ENCODE measurements around the gene CDH22. TPM values are rescaled to one million over a fixed set of nuclear protein-coding genes. Genes with fewer than 3 reads are reported as not detected.

Gene CDH22
- total RNA-seq, 1 donor from 2014 or later: 1.3 TPM

DNA sequence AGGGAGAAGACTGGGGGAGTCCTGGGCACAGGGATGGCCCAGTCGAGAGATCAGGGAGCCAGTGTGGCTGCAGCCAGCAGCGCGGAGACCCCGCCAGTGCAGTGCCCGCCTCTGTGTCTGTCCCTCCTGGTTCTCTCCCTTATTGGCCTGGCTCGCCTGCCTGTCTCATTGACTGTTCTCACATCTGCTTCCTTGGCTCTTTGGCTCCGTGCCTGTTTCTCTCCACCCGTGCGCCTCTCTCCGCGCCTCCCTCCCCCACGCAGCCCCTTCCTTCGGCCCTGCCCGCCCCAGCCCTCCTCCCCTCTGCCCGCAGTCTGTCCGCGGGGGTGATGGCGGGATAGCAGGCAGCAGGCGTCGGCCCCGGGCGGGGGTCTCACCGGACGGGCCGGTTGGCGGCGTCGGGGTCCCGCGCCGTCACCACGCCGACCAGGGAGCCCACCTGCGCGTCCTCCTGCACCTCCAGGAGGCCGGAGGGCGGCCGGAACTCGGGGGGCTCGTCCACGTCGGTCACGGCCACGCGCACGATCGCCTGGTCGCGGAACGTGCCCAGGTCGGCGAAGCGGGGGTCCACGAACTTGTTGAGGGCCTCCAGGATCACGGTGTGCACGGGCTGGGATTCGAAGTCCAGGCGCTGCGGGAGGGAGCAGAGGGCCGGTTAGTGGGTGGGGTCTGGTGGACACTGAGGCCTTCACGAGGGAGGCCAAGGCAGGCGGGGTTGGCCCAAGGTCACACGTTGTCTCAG is 98.2 kb downstream of the CDH22 start:
- H3K4me1 Mint-ChIP-seq (ENCODE audit: unreplicated experiment): peaks cover 7% of the 10 kb centered on the region
- no peaks in the 10 kb centered on the region for H3K9me3 Mint-ChIP-seq
- H3K27me3 Mint-ChIP-seq: peaks cover 52% of the 10 kb centered on the region
- no peak overlapping the region for H3K27ac Mint-ChIP-seq
- no peak for DNase-seq (ENCODE audit: extremely low spot score, unreplicated experiment)
- no peaks in the 10 kb centered on the region for H3K36me3 Mint-ChIP-seq
- no peak overlapping the region for H3K4me3 Mint-ChIP-seq
- TF ChIP-seq, protein P1, sequence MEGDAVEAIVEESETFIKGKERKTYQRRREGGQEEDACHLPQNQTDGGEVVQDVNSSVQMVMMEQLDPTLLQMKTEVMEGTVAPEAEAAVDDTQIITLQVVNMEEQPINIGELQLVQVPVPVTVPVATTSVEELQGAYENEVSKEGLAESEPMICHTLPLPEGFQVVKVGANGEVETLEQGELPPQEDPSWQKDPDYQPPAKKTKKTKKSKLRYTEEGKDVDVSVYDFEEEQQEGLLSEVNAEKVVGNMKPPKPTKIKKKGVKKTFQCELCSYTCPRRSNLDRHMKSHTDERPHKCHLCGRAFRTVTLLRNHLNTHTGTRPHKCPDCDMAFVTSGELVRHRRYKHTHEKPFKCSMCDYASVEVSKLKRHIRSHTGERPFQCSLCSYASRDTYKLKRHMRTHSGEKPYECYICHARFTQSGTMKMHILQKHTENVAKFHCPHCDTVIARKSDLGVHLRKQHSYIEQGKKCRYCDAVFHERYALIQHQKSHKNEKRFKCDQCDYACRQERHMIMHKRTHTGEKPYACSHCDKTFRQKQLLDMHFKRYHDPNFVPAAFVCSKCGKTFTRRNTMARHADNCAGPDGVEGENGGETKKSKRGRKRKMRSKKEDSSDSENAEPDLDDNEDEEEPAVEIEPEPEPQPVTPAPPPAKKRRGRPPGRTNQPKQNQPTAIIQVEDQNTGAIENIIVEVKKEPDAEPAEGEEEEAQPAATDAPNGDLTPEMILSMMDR (conservative IDR thresholded peaks at IDR 0.05): no peak

DNA sequence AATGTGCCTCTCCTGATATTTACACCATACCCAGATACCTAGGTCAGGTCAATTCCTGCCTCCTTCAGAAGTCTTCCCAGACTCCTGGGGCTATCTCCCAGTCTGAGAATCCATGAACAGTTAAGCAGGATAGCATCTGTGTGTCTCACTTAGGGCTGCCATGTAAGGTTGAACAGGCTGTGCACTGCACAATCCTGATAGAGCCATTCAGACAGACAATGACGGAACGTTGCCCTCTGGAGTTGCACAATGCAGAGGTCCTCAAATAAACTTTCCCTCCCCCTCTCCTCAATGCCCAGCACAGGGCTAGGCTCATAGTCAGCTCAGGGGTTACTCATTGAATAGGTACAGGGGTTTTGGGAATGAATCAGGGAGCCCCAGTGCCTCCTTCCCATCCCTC is 100.5 kb downstream of the CDH22 start:
- H3K36me3 Mint-ChIP-seq: no peaks in the 10 kb centered on the region
- H3K27ac Mint-ChIP-seq: no peak overlapping the region
- DNase-seq (ENCODE audit: extremely low spot score, unreplicated experiment): no peak
- H3K9me3 Mint-ChIP-seq: no peaks in the 10 kb centered on the region
- TF ChIP-seq, protein P1 (conservative IDR thresholded peaks at IDR 0.05): no peak
- no peak overlapping the region for H3K4me3 Mint-ChIP-seq
- H3K4me1 Mint-ChIP-seq (ENCODE audit: unreplicated experiment): no peaks in the 10 kb centered on the region
- H3K27me3 Mint-ChIP-seq: peaks cover 51% of the 10 kb centered on the region

DNA sequence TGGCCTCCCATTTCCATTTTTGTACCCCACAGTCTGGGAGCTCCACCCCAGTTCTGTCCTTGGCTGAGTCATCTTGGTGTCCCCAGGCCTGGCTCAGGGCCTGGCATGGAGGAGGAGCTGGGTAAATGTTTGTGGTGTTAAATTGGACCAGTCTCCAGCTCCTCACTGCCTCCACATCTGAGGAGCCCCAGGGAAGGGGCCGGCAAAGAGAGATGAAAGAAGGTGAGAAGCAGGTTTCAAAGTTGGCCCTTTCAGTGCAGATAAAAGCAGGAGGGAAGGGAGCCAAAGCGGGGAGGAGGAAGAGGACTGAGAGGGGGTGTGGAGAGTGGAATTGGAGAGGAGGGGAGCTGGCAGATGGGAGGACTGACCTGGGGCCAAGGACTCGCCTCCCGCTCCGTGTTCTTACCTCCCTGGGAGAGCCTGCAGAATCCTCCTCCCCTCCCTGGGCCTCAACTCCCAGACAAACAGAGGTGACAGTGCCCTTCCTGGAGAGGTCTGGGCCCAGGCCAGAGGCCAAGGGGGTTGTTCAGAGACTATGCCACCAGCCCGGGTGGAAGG is 101.2 kb downstream of the CDH22 start:
- Mint-ChIP-seq H3K27ac (no peak overlapping the region), H3K4me3 (no peak overlapping the region), H3K27me3 (peaks cover 46% of the 10 kb centered on the region)

DNA sequence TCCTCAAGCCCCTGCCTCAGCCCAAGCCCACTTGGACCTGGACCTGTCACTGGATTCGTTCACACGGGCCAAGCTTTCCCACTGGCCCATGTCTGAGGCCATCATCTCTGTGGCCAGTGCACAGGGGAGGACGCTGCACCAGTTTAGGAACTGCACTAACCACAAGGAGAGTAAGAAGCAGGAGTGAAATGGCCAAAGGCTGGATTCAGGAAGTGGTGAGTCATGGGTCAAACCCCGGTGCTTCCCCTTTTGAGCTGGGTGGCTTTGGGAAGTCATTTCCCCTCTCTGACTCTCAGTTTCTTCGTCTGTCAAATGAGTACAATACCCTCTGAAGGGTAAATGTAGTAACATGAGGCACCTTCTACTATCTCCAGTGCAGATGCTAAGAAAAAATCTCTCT is 102.3 kb downstream of the CDH22 start:
- TF ChIP-seq, protein P1 (conservative IDR thresholded peaks at IDR 0.05): no peak
- Mint-ChIP-seq H3K4me3 (no peak overlapping the region), H3K9me3 (no peaks in the 10 kb centered on the region), H3K4me1 (ENCODE audit: unreplicated experiment) (no peaks in the 10 kb centered on the region), H3K27ac (no peak overlapping the region), H3K27me3 (peaks cover 49% of the 10 kb centered on the region), H3K36me3 (no peaks in the 10 kb centered on the region)
- no peak for DNase-seq (ENCODE audit: extremely low spot score, unreplicated experiment)

More for the DNA sequence above, 101.2 kb downstream of the CDH22 start:
- Mint-ChIP-seq H3K9me3 (no peaks in the 10 kb centered on the region), H3K36me3 (no peaks in the 10 kb centered on the region), H3K4me1 (ENCODE audit: unreplicated experiment) (no peaks in the 10 kb centered on the region)
- TF ChIP-seq, protein P1 (conservative IDR thresholded peaks at IDR 0.05): no peak
- DNase-seq (ENCODE audit: extremely low spot score, unreplicated experiment): no peak

DNA sequence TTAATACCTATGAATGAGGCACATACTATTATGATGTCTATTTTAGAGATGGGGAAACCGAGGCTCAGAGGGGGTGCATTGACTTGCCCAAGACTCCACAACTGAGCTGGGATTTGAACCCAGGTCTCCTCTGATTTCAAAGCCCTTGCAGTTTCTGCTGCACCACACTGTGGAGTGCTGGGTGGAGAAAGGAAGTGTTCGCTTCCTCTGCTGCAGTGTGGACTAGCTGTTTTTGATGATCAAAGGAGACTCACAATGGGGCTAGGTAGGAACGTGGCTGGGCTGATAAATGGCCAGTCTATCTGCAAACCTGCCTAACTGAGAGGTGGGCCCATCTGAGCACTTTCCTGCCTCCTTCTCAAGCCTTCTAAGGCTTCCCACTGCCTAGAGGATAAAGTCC is 102.9 kb downstream of the CDH22 start:
- Mint-ChIP-seq H3K27ac (no peak overlapping the region), H3K9me3 (no peaks in the 10 kb centered on the region), H3K36me3 (no peaks in the 10 kb centered on the region), H3K4me1 (ENCODE audit: unreplicated experiment) (no peaks in the 10 kb centered on the region), H3K4me3 (no peak overlapping the region), H3K27me3 (peaks cover 49% of the 10 kb centered on the region)
- no peak for DNase-seq (ENCODE audit: extremely low spot score, unreplicated experiment)
- TF ChIP-seq, protein P1 (conservative IDR thresholded peaks at IDR 0.05): no peak

Data from type B pancreatic cell (in vitro differentiated cells).